Embryonic facial prominence (tissue), 1 donor: ENCODE data around the gene FSIP1.

ENCODE experiments used
- DNase-seq: peaks from one replicate; pipeline ENCODE4 v3.0.0-alpha.2; 2016; ENCODE audit errors: extremely low spot score

Gene FSIP1

DNA sequence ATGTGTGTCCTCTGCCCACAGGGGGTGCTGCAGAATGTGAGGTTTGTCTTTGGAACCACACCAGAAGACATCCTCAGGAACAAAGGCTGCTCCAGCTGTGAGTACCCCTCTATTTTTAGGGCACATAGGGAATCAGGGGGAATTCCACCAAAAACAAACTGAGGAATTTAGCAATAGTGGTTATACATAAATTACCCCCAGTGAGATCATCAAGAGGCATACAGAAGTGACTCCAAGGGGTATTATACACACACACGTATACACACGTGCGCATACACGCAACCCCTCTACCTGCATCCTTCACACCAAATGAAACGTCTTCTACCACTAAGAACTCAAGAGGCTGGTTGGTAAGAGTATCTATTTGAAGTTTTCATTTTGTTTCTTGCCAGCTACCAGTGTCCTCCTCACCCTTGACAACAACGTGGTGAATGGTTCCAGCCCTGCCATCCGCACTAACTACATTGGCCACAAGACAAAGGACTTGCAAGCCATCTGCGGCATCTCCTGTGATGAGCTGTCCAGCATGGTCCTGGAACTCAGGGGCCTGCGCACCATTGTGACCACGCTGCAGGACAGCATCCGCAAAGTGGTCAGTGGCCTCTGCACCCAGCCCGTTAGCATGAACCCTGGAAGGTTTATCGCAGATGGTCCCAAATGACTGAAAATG is 198.9 kb downstream of the FSIP1 start:
- DNase-seq: no peak

DNA sequence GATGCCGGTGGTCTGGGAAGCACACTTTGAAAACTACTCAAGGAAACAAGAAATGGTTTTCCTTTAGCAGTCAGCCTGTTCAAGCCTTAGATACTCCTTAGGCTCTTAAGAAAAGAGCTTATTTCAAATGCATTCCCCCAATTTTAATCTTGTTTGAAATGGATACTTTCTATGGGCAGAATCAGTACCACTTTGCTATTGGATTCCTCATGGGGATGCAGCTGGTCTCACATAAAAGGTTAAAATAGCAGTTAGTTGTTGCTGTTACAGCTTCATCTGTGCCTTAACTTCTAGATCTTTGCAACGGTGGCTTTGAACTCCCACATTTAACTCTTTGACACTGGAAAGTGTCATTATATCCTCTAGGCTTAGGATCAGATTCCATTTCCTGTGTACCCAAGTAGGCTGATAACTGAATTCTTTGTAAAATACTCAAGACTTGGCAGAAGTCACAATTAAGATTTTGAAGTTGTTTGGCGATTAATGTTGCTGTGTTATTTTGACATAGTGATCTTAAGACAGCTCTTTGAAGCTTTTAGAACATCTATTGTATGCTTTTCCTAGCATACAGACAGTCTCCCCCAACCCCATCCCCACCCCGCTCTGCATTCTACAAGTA is 199.6 kb downstream of the FSIP1 start:
- no peak for DNase-seq

DNA sequence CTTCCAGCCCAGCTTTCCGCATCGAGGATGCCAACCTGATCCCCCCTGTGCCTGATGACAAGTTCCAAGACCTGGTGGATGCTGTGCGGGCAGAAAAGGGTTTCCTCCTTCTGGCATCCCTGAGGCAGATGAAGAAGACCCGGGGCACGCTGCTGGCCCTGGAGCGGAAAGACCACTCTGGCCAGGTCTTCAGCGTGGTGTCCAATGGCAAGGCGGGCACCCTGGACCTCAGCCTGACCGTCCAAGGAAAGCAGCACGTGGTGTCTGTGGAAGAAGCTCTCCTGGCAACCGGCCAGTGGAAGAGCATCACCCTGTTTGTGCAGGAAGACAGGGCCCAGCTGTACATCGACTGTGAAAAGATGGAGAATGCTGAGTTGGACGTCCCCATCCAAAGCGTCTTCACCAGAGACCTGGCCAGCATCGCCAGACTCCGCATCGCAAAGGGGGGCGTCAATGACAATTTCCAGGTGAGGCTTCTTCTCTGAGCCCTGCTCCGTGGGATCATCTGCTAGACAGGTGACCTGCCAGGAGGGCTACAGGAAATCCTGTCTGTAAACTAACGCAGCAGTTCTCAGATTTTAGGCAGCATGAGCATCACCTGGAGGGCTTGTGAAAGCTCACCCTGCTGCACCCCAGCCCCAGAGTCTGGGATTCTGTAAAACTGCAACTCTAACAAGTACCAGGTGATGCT is 200.2 kb downstream of the FSIP1 start:
- no peak for DNase-seq

- no peak for DNase-seq
Observed at GRCh38 chr15:39581793-39582285, 200.8 kb downstream of the FSIP1 start.

DNA sequence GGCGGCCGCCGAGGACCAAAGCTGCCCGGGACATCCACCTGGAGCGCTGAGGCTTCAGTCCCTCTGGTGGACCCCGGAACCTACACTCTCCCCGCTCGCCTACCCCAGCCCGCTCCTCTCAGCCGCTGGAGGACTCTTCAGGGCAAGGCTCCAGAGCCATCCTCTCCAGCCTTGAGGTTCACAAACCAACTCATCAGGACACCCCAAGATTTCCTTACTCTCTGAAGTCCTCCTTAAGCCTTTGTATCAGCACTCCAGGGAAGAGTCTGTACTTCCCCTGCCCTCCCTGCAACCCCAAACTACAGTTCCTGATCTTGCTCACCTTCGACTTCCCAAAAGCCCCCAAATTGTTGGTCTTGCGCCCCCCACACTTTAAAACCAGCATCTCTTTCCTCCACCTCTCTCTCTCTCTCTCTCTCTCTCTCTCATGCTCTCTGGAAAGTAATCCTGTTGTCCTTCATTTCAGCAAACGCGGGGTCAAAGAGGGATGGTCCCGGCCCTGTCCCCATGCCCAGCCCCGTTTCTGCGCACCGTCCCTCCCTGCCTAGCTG is 201.3 kb downstream of the FSIP1 start:
- no peak for DNase-seq

DNA sequence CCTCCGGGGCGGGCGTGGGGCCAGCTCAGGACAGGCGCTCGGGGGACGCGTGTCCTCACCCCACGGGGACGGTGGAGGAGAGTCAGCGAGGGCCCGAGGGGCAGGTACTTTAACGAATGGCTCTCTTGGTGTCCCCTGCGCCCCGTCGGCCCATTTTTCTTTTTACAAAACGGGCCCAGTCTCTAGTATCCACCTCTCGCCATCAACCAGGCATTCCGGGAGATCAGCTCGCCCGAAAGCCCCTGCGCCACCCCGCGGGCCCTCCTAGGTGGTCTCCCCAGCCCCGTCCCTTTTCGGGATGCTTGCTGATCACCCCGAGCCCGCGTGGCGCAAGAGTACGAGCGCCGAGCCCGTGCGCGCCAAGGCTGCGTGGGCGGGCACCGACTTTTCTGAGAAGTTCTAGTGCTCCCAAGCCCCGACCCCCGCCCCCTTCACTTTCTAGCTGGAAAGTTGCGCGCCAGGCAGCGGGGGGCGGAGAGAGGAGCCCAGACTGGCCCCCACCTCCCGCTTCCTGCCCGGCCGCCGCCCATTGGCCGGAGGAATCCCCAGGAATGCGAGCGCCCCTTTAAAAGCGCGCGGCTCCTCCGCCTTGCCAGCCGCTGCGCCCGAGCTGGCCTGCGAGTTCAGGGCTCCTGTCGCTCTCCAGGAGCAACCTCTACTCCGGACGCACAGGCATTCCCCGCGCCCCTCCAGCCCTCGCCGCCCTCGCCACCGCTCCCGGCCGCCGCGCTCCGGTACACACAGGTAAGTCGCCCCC is 202.0 kb downstream of the FSIP1 start, which contains the start of gene THBS1:
THBS1 (plus strand) TSS at position 595 of the 757 bp plus-strand sequence. CDS start 779 bp downstream, outside the sequence.
- DNase-seq: peak; percentile 88

DNA sequence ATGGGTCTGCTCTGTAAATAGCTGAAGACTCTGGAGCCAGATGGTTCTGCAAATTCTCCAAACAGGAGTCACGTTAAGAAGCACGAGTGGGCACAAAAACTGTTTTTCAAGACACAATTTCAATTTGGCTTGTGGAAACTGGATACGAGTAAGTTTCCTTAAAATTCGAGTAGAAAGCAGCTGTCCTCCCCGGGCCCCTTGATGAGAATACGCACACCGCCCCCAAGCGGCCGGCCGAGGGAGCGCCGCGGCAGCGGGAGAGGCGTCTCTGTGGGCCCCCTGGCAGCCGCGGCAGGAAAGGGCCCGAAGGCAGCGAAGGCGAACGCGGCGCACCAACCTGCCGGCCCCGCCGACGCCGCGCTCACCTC is 202.5 kb downstream of the FSIP1 start:
- peak; percentile 84 for DNase-seq

DNA sequence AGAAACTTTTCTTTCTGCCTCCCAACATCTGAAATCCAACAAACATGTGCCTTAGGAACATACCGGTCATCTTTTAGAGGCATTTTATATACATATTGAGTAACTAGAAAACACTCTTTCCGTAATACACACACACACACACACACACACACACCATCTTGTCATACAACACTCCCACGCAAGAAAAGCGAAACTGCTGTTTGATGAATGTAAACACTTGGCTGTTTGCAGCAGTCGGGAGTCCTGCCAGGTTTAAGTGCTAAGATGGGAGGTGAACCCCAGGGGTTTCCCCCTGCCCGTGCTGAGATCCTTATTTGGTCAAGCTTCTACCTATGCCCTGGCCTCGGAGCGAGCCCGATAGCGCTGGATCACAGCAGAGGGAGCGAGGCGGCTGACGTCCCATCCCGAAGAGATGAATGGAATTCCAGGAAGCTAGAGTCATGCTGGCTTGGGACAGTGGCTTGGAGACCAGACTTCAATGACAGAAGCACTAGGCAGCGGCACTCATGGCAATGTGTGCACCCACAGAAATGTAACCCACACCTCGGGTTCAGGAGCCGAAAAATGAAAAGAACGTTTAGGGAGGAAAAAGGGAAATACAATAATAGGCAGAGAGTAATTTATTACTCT is 203.0 kb downstream of the FSIP1 start:
- no peak for DNase-seq

- no peak for DNase-seq
Observed at GRCh38 chr15:39578851-39579486, 203.7 kb downstream of the FSIP1 start.

- no peak for DNase-seq
Observed at GRCh38 chr15:39575180-39575579, 207.5 kb downstream of the FSIP1 start.

- DNase-seq: no peak
Observed at GRCh38 chr15:39574427-39574826, 208.2 kb downstream of the FSIP1 start.

DNA sequence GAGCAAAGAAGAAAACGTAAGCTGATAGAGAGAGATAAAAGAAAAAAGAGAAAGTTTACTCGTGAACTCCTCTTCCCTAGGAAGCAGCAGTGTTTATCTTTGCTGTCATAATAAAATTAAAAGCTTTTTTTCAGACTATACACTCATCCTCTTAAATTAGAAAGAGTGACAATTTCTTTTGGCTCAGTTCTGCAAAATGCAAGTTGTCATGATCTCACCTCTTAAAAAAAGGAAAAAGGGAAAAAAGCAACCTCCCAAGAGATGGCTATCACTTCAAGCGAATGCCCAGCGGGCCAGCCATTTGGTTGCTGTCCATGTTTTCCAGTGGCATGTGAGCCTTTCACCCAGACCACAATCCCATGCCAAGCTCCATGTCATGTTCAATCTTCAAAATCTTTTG is 208.8 kb downstream of the FSIP1 start:
- no peak for DNase-seq

DNA sequence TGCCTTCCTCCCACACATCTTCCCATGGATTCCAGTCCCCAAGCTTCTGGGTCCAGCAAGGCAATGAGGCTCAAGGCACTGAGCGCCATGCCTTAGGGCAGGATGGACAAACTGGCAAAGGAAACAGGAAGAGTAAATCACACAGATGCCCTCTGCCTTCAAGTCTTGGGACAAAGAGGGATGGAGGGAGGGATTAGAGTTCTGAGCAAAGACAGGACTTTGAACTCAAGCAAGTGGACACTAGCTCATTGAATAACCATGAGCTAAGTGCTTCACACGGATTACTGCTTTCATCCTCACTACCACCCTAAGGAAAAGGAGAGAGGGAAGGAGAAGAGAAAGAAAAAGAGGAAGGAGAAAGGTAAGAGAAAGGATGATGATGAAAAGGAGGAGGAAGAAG is 209.4 kb downstream of the FSIP1 start:
- DNase-seq: no peak

- no peak for DNase-seq
Observed at GRCh38 chr15:39565851-39566250, 216.8 kb downstream of the FSIP1 start.

DNA sequence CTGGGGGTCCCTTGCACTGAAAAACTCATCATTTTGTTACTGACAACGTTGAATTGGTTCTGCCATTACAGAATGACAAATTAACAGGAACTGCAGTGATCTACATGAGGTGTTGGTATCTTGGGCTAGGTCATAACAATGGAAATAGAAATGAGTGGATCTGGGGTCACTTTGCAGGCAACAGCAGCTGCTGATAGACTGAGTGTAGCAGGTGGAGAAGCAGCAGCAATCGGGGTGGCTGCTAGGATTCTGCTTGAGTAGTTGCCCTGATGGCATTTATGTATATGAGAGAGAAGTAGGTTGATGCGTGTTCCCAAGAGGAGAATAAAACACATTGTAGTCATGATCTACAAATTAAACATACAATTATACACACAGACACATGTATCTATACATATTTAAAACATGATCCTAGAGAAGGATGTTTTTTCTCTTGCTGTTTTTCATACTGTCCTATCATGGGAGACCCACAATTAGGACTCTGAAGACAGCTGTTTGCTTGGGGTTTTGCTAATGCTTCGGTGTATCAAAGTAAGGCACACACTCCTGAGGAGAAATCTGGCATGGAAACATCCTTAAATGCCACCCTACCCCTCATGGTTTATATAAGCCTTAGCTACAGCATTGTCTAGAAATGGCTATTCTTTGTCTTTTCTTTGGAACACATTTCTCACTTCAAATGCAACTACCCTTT is 217.5 kb downstream of the FSIP1 start:
- no peak for DNase-seq

DNA sequence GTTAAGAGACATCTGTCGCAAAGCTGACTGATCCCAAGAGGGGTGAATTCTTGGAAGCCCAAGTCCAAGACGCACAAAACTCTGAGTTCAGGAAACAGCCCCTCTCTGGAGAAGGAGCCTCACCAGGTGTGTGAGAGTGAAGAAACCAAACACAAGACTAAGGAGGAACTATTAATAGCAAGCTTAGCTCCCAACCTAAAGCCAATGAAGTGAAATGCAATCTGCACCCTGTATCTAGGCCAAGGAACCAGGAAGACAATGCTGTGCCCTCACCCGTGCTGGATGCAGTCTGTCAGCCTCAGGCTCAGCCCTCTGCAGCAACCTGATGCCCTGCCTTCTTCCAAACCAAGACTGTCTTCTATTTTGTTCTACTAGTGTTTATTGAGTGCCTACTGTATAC is 224.2 kb downstream of the FSIP1 start:
- DNase-seq: no peak

GRCh38 chr15:39556461-39556860 is 226.2 kb downstream of the FSIP1 start:
- no peak for DNase-seq

DNA sequence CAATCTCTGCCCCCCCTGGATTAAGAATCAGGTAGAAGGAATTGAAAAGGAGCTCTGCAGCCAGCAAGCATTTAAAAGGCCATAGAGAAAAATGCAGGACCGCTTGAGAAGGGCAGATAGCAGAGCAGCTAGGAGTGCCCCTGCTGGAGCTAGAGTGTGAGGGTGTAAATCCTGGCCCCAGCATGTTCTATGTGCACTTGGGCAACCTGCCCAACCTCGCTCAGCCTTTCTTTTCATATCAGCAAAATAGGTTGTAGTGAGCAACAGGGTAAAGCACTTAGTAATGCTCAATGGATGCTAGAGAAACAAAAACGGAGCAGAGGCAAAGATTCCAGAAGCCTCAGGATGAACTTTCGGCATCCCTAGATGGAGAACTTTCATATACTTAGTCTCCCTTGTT is 226.8 kb downstream of the FSIP1 start:
- DNase-seq: no peak

- no peak for DNase-seq
Observed at GRCh38 chr15:39554746-39555387, 227.8 kb downstream of the FSIP1 start.
